Skeletal muscle cell (primary cell): ENCODE results near the gene KMT2C.
"Not testable (repeated sequence)": the region's sequence is repeated elsewhere in the genome, so short reads cannot be mapped to it uniquely, and the experiment has no call there.

ENCODE experiments used
- DNase-seq: peaks from one replicate; pipeline ENCODE4 v3.0.0-alpha.2; 2010; ENCODE audit warnings: low read depth
- H3K4me3 ChIP-seq: 2 replicates; pipeline ENCODE4 v1.5.1; 2011; ENCODE audit warnings: low read depth, mild to moderate bottlenecking, control low read depth, low read length, moderate library complexity

The KMT2C gene

GRCh38 chr7:152247851-152248250 is 188.0 kb downstream of the KMT2C start:
- DNase-seq, H3K4me3 ChIP-seq: not testable (repeated sequence)

- not testable (repeated sequence) for H3K4me3 ChIP-seq, DNase-seq
Measured at GRCh38 chr7:152245417-152245816, 190.4 kb downstream of the KMT2C start.

- H3K4me3 ChIP-seq, DNase-seq: not testable (repeated sequence)
Measured at GRCh38 chr7:152243464-152243863, 192.3 kb downstream of the KMT2C start.

- DNase-seq, H3K4me3 ChIP-seq: not testable (repeated sequence)
Measured at GRCh38 chr7:152241301-152241700, 194.5 kb downstream of the KMT2C start.

GRCh38 chr7:152236306-152236705 is 199.5 kb downstream of the KMT2C start:
- H3K4me3 ChIP-seq, DNase-seq: not testable (repeated sequence)

GRCh38 chr7:152234421-152234820 is 201.4 kb downstream of the KMT2C start:
- not testable (repeated sequence) for H3K4me3 ChIP-seq, DNase-seq

- no peak overlapping the region for H3K4me3 ChIP-seq
- DNase-seq = no peak
Measured at GRCh38 chr7:152231089-152231488, 204.7 kb downstream of the KMT2C start.

- not testable (repeated sequence) for DNase-seq, H3K4me3 ChIP-seq
Measured at GRCh38 chr7:152219556-152219955, 216.2 kb downstream of the KMT2C start.

- not testable (repeated sequence) for H3K4me3 ChIP-seq, DNase-seq
Measured at GRCh38 chr7:152208766-152209165, 227.0 kb downstream of the KMT2C start.

- not testable (repeated sequence) for DNase-seq, H3K4me3 ChIP-seq
Measured at GRCh38 chr7:152204417-152204816, 231.4 kb downstream of the KMT2C start.

- no peak for DNase-seq
- no peak overlapping the region for H3K4me3 ChIP-seq
Measured at GRCh38 chr7:152203095-152203494, 232.7 kb downstream of the KMT2C start.

- DNase-seq = peak; percentile 10
- H3K4me3 ChIP-seq = no peak overlapping the region
Measured at GRCh38 chr7:152202056-152202455, 233.7 kb downstream of the KMT2C start.

- no peak for DNase-seq
- H3K4me3 ChIP-seq = no peak overlapping the region
Measured at GRCh38 chr7:152200395-152200794, 235.4 kb downstream of the KMT2C start.

GRCh38 chr7:152196391-152196790 is 239.4 kb downstream of the KMT2C start:
- no peak overlapping the region for H3K4me3 ChIP-seq
- DNase-seq = no peak

GRCh38 chr7:152193880-152194279 is 241.9 kb downstream of the KMT2C start:
- H3K4me3 ChIP-seq = no peak overlapping the region
- no peak for DNase-seq

- no peak for DNase-seq
- no peak overlapping the region for H3K4me3 ChIP-seq
Measured at GRCh38 chr7:152189061-152189460, 246.7 kb downstream of the KMT2C start.

- no peak for DNase-seq
- no peak overlapping the region for H3K4me3 ChIP-seq
Measured at GRCh38 chr7:152185558-152185957, 250.2 kb downstream of the KMT2C start.

GRCh38 chr7:152180587-152180986 is 255.2 kb downstream of the KMT2C start:
- no peak overlapping the region for H3K4me3 ChIP-seq
- DNase-seq = no peak

- DNase-seq = no peak
- no peak overlapping the region for H3K4me3 ChIP-seq
Measured at GRCh38 chr7:152180048-152180447, 255.8 kb downstream of the KMT2C start.

- no peak overlapping the region for H3K4me3 ChIP-seq
- DNase-seq = no peak
Measured at GRCh38 chr7:152178405-152179058, 257.3 kb downstream of the KMT2C start.

GRCh38 chr7:152177681-152178404 is 258.0 kb downstream of the KMT2C start:
- DNase-seq = no peak
- H3K4me3 ChIP-seq = no peak overlapping the region
